ENCODE data around the gene PDE8A.

Gene PDE8A

GRCh38 chr15:85091990-85092389 lies 110.3 kb downstream of the PDE8A start:
- TF ChIP-seq CTCF (IDR thresholded peaks at IDR 0.05; ENCODE audit: borderline replicate concordance, control extremely low read depth, extremely low read depth, insufficient read depth, missing control alignments), result no peak
- DNase-seq (ENCODE audit: low spot score), result no peak
- in situ Hi-C loops (cut with MboI; ENCODE audit: low sequenced_read_pairs, unreplicated experiment), result no loop called here

GRCh38 chr15:85094685-85095084 lies 113.0 kb downstream of the PDE8A start:
- in situ Hi-C loops (cut with MboI; ENCODE audit: low sequenced_read_pairs, unreplicated experiment), result no loop called here
- TF ChIP-seq CTCF (IDR thresholded peaks at IDR 0.05; ENCODE audit: borderline replicate concordance, control extremely low read depth, extremely low read depth, insufficient read depth, missing control alignments), result no peak
- DNase-seq (ENCODE audit: low spot score), result no peak

GRCh38 chr15:85095566-85095965 lies 113.9 kb downstream of the PDE8A start:
- no peak for TF ChIP-seq CTCF (IDR thresholded peaks at IDR 0.05; ENCODE audit: borderline replicate concordance, control extremely low read depth, extremely low read depth, insufficient read depth, missing control alignments)
- in situ Hi-C loops (cut with MboI; ENCODE audit: low sequenced_read_pairs, unreplicated experiment), result no loop called here
- no peak for DNase-seq (ENCODE audit: low spot score)

GRCh38 chr15:85097250-85097649 lies 115.6 kb downstream of the PDE8A start:
- in situ Hi-C loops (cut with MboI; ENCODE audit: low sequenced_read_pairs, unreplicated experiment), result no loop called here
- no peak for DNase-seq (ENCODE audit: low spot score)
- TF ChIP-seq CTCF (IDR thresholded peaks at IDR 0.05; ENCODE audit: borderline replicate concordance, control extremely low read depth, extremely low read depth, insufficient read depth, missing control alignments), result no peak

GRCh38 chr15:85097725-85098124 lies 116.1 kb downstream of the PDE8A start:
- no peak for TF ChIP-seq CTCF (IDR thresholded peaks at IDR 0.05; ENCODE audit: borderline replicate concordance, control extremely low read depth, extremely low read depth, insufficient read depth, missing control alignments)
- DNase-seq (ENCODE audit: low spot score), result no peak
- in situ Hi-C loops (cut with MboI; ENCODE audit: low sequenced_read_pairs, unreplicated experiment), result no loop called here

GRCh38 chr15:85099195-85099803 lies 117.6 kb downstream of the PDE8A start:
- no peak for TF ChIP-seq CTCF (IDR thresholded peaks at IDR 0.05; ENCODE audit: borderline replicate concordance, control extremely low read depth, extremely low read depth, insufficient read depth, missing control alignments)
- in situ Hi-C loops (cut with MboI; ENCODE audit: low sequenced_read_pairs, unreplicated experiment), result no loop called here
- no peak for DNase-seq (ENCODE audit: low spot score)

Measured in GM13976 (cell line).